Measurements from ENCODE around the gene PDZD2.
"Not testable (repeated sequence)": the region's sequence is repeated elsewhere in the genome, so short reads cannot be mapped to it uniquely, and the experiment has no call there.

The PDZD2 gene

GRCh38 chr5:31692561-31693221 is 53.8 kb downstream of the PDZD2 start:
- DNase-seq, result no peak

DNA sequence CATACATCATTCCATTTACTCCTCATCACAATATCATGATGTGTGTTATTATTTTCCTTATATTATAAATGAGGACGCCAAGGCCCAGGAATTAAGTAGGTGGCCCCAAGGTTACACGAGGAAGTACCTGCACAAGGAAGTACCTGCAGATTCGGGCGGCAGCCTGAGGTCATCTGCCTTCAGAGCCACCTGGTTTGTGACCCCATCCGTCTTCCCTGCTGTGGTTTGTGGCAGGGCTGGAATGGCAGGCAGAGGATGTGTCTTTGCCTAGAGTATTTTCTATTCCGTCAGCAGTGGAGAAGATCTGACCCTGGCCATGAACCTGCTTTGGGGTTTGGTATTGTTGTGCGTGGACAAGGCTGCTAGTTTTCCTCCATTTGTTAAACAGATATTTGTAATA is 59.7 kb downstream of the PDZD2 start:
- no peak for DNase-seq

DNA sequence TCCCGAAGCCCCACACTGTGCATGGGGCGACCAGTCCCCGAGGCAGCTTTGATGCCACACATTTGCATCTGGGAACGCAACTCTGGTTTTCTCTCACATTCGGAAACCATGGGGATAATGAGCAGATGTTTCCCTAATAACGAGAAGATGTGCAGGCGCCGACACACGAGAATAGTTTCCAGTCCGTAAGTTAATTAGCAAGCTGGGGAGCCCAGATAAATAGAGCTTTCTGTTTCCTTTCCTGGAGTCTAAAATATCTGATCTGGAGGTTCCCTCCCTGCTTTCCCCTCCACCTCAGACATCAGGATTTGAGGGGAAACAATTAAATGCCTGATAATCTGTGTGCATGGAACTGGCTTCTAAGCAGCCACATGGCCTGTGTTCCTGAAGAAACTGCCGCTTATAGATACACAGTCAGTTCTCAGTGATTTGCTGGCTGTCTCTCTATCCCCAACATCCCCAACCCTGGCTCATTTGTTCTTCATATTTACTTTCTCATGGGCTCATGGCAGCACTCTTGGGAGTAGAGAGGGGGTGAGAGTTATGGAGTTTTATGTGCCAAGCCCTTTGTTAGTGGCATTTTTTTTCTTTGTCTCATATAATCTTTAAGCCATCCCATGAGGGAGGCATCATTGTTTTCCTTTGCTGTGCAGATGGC is 62.8 kb downstream of the PDZD2 start:
- no peak for DNase-seq

- DNase-seq, result no peak
Measured at GRCh38 chr5:31702712-31703111, 63.8 kb downstream of the PDZD2 start.

DNA sequence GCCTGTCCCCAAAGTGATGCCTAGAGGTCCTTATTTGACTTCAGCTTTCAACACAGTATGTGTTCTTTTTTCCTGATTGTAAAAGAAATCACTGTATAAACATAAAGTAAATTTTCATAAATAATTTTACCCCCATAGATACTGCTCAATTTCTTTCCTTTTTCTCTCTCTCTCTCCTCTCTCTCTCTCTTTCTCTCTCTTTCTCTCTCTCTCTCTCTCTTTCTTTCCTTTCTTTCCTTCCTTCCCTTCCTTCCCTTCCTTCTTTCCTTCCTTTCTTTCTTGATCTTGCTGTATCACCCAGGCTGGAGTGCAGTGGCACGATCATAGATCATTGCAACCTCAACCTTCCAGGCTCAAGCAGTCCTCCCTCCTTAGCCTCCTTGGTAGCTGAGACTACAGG is 64.8 kb downstream of the PDZD2 start:
- no peak for DNase-seq

GRCh38 chr5:31706186-31706585 is 67.3 kb downstream of the PDZD2 start:
- no peak for DNase-seq

GRCh38 chr5:31707329-31707728 is 68.4 kb downstream of the PDZD2 start:
- no peak for DNase-seq

DNA sequence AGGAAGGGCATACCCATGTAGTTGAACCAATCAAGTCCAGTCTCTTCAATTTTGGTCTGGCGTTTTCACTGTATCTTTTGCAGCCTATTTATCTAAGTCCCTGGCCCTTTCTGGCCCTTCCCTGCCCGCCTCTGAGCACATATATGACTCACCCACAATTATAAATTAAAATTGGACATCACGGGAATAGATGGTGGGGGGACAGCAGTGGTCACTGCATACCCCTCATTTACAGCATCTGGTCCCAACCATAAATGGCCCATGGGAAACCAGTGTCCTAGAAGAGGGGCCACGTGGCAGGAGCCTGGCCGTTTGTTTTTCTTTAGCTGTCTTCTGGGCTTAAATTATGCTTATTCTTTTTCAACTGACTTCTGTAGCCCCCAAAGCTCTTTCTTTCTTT is 69.2 kb downstream of the PDZD2 start:
- no peak for DNase-seq

GRCh38 chr5:31711363-31711762 is 72.4 kb downstream of the PDZD2 start:
- DNase-seq, result no peak

- no peak for DNase-seq
Measured at GRCh38 chr5:31711935-31712592, 73.1 kb downstream of the PDZD2 start.

DNA sequence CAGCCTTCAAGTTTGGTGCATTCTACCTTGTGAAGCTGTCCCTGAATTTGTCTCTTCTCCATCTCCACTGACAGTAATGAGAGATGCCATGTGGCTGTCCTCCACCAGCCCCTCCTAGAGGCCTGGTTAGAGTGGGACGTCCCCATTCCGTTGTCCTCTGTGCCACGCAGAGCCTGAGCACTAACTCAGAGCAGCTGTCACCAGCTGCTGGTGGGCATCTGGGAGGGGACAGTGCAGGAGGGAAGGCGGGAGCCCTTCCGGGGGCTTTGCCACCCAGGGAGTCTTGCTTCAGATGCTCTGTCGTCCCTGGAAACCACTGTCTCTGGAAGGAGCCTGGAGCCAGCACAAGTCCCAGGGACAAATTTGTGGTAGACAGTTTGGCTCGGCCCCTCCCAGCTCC is 78.6 kb downstream of the PDZD2 start:
- no peak for DNase-seq

DNA sequence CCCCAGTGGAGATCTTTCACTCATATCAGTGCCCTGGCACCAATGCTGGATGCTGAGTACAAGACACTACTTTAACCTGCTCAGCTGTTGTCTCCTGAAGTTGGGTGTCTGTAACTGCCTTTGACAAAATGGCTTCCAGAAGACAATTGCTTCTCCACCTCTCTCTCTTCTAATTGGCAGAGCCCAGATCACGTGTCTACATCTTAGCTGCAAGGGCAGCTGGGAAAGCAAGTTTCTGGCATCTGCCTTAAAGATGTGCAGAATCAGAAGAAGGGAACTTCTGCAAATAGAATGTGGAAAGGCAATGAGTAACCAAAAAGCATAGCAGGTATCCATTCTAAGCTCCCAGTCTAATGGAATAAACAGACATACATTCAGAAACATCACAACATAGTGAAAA is 81.1 kb downstream of the PDZD2 start:
- DNase-seq, result no peak

DNA sequence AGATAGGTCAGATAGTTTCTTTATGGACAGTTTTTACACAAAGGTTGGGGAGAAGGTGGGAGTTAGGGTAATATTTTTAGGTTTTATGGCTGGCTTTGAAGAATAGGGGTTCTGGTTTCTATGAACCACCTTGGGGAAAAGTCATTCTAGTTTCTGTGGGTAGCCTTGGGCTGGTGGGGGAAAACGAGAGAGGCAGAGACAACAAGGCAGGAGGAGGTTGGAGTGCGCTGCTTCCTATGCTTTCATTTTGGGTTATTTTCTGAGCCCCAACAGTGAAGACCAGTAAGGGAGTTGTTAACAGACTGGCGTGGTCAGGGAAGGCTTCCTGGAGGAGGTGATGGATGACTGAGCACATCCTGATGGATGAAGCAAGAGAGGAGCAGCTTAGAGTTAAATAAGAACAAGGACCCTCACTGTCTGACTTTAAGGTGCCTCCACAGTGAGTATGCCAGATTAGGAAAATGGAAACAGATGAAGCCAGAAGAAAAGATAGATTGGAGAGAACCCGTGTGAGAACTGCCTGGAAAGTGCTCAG is 81.9 kb downstream of the PDZD2 start:
- no peak for DNase-seq

- no peak for DNase-seq
Measured at GRCh38 chr5:31722111-31722510, 83.2 kb downstream of the PDZD2 start.

DNA sequence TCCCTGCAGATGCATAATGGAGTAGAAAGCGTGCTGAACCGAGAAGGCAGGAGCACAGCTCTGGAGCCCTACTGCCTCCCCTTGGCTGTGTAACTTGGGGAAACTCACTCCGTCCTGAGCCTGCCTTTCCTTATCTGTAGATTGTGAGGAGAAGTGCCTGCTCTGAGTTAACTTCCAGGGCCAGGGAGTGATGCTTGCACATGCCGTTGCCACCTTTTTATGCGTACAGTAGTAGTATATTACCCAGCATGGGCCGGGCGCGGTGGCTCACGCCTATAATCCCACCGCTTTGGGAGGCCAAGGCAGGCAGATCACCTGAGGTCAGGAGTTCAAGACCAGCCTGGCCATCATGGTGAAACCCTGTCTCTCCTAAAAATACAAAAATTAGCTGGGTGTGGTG is 87.1 kb downstream of the PDZD2 start:
- DNase-seq, result no peak

GRCh38 chr5:31726952-31727351 is 88.0 kb downstream of the PDZD2 start:
- no peak for DNase-seq

DNA sequence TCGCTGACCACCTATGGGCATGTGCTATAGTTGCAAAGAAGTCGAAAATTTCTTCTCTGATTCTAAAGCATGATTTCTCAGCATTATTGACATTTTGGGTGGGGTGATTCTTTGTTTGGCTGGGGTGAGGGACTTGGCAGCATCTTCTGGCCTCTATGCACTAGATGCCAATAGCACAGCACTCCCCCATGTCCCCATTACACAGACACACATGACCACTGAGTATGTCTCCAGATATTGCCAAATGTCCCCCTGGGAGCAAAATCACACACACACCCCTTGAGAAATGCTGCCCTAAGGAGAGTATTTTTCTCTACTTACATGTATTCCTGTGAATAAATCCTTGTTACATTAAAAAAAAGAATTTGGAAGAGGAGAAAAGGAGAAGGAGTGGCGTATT is 89.1 kb downstream of the PDZD2 start:
- DNase-seq, result no peak

DNA sequence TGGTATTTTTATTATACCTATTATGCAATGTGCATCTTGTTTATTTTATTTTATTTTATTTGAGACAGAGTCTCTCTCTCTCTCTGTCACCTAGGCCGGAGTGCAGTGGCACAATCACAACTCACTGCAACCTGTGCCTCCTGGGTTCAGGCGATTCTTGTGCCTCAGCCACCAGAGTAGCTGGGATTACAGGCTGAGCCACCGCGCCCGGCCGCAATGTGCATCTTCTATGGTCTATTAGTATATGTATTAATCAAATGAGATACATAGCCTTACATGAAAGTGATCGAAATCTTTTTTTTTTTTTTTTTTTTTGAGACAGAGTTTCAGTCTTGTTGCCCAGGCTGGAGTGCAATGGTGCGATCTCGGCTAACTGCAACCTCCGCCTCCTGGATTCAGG is 89.9 kb downstream of the PDZD2 start:
- DNase-seq, result not testable (repeated sequence)

DNA sequence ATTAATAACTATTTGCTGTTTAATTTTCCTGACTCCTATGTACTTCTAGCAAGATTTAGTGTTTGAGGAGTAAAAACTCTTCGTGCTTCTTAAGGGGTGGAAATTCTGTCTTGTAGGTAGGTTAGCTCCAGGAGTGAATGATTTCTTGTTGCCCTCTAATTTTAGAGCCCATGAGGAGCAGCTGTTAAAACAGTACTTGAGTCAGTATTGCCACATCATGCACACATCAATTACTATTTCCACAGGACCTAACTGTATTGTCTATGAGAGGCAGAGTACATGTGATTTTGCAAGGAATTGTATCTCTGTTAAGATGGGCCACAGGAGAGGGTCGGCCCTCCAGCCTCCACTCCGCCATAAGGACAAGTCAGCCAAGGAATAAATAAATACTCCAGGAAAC is 91.2 kb downstream of the PDZD2 start:
- DNase-seq, result no peak

GRCh38 chr5:31731016-31731415 is 92.1 kb downstream of the PDZD2 start:
- no peak for DNase-seq

DNA sequence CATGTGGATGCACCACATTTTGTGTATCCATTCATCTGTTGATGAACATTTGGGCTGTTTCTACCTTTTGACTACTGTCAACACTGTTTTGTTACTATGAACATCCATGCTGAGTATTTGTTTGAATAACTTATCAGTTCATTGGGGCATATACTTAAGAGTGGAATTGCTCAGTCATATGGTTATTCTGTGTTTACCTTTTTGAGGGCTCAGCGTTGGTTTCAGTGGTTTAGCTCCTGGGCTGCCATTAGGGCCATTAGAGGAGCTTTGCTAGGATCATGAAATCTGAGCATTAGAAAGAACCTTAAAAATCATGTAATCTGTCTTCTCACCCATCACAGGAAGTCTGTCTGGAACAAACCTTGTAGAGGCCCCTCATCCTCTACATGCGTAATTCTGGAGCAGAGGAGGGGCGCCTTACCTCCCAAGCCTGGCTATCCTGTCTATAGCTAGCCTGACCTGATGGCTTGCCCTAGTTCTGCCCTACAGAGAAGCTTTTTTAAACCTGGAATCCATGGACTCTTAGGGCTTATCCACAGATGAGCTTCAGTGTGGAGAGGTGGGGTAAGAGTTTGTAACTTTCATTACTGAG is 92.9 kb downstream of the PDZD2 start:
- DNase-seq, result no peak

GRCh38 chr5:31732821-31733220 is 93.9 kb downstream of the PDZD2 start:
- DNase-seq, result not testable (repeated sequence)

DNA sequence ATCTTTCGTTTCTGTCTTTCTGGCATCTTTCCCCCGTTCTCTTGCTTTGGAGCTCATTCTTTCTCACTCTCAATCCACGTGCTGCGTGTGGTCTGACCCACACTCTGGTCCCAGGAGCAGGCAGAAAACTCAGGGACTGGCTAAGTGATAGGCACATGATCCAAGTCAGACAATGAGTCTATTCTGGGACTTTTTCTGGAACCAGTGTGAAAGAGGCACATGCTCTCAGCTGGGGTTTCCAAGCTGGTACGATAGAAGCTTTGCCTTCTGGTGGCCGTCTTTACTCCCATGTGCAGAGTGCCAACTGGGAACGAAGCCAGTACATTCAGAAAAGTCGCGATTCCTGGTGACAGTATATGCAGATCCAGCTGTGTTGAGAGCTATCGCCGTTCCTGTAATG is 94.4 kb downstream of the PDZD2 start:
- no peak for DNase-seq

DNA sequence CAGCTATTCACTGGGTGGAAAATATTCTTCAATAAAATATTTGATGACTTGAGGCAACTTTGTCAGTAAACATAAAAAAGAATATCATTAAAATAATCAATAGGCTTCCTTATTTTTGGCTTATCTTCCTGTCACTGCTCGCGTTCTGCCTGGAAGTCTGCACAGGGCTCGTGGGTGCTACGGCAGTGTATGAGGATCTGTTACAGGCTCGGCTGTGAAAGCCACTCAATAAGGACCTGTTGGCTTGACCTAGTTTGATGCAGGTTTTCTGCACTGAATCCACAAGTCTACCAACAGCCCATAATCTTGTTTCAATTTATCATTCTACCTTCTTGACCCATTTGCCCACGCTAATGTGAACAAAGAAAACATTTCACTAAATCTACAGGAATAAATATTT is 97.2 kb downstream of the PDZD2 start:
- no peak for DNase-seq
